GM21717 (cell line): ENCODE results near the gene NOG.

Source experiments
- ATAC-seq: cut with Tn5 transposase; IDR thresholded peaks from one replicate; pipeline ENCODE4 v1.9.1; 2021; ENCODE audit warnings: mild to moderate bottlenecking, moderate library complexity; ENCODE audit not compliant: unreplicated experiment

Gene NOG

DNA sequence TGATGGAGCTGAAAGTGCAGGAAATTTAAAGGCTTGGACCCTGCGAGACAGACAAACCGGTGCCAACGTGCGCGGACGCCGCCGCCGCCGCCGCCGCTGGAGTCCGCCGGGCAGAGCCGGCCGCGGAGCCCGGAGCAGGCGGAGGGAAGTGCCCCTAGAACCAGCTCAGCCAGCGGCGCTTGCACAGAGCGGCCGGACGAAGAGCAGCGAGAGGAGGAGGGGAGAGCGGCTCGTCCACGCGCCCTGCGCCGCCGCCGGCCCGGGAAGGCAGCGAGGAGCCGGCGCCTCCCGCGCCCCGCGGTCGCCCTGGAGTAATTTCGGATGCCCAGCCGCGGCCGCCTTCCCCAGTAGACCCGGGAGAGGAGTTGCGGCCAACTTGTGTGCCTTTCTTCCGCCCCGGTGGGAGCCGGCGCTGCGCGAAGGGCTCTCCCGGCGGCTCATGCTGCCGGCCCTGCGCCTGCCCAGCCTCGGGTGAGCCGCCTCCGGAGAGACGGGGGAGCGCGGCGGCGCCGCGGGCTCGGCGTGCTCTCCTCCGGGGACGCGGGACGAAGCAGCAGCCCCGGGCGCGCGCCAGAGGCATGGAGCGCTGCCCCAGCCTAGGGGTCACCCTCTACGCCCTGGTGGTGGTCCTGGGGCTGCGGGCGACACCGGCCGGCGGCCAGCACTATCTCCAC lies at the start of gene NOG:
Gene NOG, plus strand, starts transcription at position 54 of the 674 bp plus-strand sequence. Its CDS starts 525 bp downstream, at position 579.
- ATAC-seq = no peak

DNA sequence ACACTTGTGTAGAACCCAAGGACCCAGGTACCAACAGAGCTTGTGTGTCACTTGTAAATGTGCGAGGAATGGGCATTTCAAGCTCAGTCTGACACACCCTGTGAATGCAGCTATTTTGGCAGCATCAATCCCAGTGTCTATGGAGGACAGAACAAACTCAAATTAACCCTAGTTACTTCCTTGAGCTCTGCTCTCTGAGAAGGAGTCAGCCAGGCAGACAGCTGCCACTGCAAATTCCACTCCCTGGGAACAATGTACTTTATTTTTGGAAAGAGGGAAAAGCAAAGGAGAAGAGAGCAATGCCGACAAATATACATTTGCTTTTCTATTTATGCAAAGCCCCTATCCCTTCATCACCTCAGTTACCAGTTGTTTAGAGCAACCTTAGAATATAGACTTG lies 48.4 kb upstream of the NOG start:
- no peak for ATAC-seq

DNA sequence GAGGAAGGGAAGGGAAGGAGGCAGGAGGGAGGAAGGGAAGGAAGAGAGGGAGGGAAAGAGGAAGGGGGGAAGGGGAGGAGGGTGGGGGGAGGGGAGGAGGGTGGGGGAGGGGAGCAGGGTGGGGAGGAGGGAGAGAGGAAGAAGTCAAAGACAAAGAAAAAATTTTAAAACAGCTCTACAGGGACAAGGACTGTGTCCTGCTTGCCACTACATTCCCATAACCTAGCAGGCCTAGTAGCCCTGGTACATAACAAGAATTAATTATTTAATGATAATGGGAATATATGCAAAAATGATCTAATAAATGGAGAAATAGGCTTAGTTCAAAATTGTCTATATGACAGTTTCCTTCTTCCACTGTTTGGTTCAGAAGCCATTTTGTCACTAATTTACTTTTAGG lies 47.6 kb upstream of the NOG start:
- ATAC-seq = no peak

DNA sequence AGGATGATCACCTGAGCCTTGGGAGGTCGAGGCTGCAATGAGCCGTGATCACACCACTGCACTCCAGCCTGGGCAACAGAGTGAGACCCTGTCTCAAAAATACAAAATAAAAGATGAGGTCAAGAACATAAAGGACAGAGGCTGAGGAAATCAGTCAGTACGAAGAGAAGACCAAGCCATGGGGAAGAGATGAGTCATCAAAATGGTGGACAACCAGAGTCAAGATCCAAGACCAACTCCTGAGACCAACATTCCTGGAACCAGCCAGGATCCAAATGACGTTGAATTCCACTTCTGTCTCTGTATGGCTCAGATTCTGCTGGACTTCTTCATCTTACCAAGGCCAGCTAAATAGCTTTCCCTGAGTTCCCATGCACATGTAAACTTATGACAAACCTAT lies 44.8 kb upstream of the NOG start:
- ATAC-seq = no peak

DNA sequence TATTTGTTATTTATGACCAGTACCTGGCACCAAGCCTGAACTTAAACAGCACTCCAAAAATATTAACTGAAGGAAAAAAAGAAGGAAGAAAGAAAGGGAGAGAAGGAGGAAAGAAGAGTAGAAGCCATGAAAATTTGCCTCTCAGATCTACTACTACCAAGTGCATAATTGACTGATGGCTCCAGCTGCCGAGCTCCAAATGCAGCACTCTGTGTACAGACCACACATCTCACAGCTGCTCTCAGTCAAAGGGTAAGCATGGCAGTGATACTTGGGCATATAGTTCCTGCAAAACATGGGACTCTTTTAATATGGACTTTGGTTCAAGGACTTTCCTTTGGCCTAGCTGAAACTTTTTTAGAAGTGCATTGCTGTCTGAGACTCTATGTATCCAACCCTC lies 44.0 kb upstream of the NOG start:
- no peak for ATAC-seq

DNA sequence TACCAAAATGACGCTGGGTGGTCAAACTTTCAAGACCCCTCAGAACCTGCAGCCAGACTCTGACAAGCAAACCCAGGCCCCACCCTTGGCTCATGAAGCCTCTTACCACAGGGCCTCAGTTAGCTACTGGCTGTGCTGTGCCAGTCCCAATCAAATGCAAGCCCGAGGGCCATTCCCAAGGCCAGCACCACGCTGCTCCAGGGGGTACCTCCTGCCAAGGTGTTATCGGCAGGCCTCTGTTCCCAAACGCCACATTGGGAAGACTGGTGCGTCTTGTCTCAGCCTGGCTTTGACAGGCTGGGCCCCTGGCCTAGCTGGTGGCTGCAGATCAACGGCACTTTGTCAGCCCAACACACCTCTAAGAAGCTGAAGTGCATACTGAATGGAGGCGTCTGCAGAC lies 35.8 kb upstream of the NOG start:
- ATAC-seq = no peak

DNA sequence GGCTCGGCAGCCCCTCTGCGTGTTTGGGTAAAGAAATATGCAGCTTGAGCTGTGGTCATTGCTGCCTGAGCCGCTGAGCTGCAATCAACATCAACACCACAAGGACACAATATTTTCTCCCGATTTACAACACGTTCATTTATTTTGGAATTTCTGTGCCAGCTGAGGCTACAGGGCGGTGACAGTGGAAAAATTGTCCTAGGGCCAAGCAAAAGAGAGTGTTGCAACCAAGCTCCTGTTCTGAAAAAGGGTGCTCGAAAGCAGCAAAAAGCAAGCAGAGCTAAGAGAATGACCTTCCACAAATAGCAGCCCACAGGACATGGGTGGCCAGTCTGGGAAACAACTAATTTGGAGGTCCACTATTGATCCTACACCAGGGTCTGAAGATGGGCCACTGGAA lies 35.4 kb upstream of the NOG start:
- ATAC-seq = no peak

DNA sequence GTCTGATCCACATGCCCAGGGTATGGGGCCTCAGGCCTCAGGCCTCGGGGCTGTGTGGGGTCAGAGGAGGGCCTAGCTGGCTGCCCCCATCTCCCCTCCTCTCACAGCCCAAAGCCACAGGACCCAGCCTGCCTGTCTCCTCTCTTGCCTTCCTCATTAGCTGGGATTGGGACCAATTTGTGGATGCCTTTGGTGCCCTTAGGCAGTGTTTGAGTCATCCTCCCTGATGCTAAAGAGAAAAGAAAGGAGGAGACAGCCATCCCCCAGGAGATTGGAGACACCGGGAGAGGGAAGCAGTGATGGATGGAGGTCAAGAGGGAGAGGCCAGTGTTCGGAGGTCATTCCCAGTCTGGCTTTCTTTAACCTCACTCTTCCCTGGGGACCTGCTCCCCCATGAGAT lies 23.3 kb upstream of the NOG start:
- no peak for ATAC-seq

DNA sequence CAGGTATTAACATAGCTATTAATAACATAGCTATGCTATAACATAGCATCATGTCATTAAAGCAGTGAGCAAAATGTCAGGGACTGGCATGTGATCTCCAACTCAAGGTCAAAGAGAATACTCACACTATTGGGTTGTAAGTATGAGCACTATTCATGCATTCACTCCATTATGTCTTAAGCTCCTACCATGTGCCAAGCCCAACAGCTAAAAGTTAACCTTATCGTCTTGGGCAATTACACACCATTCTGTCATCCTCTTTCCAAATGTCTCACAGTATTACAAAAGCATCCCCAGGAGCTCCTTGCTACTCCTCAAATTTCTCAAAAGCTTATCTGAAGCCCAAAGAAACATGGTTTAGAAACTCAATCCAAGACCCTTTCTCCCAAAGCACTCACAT lies 22.0 kb upstream of the NOG start:
- ATAC-seq = no peak

DNA sequence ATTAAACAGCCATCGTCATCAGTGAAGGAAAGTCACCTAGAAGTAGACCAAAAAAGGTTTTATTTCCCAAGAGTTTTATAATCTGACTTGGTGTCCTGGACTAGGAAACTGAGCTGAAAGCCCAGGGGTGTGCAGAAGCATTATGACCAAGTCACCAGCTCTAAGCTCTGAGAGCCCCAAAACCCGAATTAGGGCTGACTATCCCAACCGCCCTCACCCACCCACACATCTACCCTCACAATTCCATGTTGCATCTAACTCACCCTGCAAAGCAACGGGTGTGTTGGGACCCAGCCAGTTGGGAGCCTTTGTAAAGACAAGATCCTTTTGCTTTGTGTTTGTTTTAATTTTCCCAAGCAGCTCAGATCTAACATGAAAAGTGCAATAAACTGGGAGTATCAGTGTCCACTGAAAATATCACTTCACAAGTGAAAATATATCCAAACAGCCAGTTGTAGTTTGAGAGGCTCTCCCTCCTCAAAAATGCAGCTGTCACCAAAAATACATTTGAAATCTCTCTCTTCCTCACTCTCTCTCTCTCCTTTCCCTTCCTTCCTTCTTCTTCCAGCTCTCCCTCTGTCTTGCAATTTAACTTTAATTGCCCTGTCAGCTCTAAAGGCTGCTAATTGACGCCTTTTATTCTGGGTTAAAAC lies 16.2 kb upstream of the NOG start:
- no peak for ATAC-seq

DNA sequence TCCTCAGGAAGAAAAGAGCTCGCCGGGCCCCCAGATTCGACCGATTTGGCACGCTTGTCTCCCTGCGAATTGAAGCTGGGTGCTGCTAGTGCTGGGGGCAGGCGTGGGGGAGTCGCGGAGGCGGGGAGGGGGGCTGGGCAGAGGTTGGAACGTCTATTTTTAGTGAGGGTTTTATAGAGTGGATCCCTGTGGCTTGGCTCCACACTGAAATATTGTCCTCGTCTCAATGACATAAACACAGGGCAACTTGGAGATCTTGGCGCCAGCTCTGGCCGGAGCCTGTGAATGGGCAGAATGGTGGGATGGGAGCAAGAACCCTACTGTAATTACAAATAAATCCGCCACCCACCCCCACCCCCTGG lies 15.7 kb upstream of the NOG start:
- ATAC-seq = no peak

DNA sequence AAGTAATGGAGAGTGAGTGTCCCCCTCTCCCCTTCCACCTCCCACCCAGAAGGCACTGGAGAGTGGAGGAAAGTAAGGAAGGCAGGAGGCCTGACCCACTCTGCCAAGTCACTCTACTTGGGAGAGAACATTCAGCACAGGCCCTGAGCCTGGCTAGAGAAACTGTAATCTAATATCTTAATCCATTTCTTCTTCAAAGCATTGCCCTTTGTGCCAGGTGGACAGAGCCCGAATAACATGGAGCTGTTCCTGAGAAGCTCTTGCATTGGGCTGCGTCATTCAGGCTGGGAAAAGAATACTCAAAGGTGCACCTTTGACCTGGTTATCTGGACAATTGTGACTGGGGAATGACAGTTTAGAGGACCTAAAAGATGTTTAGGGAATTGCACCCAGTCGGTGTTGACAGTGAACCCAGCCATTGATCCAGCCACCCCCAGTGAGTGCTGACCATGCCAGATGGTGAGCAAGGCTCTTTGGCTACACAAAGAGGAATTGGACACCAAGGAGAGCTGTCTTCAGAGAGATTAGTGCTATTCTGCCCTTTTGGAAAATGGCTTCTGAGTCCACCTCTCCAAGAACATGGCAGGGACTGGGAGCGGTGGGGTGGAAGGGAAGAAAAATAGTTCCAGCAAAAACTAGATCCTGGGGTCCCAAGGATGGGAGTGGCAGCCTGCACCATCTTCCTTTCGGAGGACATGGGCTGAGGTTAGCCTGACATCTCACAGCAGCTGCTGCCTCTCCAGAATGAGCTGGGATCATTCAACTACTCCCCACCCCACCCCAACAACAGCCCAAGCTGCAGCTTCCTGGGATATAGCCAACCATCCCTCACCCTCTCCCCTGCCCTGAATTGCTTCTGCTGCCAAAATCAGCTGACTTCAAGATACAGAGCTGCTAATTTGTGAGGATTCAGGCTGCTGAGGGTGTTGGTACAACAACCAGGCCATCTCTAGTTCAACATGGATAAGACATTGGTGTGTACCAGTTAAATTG lies 11.6 kb upstream of the NOG start:
- no peak for ATAC-seq

DNA sequence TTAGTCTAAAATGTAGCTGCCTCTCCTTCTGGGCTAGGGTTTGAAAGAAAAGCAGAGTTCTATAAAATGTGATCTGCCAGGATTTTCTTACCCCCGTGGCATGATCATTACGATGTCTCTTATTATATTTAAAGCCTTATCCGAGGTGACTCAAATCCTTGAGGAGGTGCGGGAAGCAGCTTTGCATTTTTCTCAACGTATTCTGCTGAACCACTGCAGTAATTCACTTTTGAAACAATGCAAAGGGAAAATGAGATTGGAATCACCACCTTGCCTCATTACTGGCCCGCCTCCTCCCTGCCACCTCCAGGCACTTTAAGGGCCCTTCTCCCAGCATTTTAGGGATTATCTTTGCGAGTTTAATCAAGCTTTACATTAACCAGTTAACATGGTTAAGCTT lies 9.7 kb upstream of the NOG start:
- ATAC-seq = no peak

DNA sequence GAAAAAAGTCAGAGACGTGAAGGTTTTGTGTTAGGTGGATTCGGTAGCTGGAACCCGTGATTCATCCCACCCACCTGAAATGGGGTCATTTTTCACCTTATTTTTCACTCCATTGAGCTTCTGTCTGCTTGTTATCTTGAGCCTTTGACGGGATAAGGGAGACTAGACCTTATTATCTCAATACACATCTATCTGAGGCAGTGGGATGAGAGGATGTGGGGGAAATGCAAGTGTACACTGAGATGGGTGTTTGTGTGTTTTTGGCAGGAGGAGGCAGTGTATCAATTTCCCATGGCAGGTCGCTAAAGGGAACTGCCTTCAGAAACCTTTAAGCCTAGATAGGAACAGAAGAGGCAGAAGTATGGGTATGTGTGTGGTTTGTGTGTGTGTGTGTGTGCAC lies 6.2 kb upstream of the NOG start:
- no peak for ATAC-seq

DNA sequence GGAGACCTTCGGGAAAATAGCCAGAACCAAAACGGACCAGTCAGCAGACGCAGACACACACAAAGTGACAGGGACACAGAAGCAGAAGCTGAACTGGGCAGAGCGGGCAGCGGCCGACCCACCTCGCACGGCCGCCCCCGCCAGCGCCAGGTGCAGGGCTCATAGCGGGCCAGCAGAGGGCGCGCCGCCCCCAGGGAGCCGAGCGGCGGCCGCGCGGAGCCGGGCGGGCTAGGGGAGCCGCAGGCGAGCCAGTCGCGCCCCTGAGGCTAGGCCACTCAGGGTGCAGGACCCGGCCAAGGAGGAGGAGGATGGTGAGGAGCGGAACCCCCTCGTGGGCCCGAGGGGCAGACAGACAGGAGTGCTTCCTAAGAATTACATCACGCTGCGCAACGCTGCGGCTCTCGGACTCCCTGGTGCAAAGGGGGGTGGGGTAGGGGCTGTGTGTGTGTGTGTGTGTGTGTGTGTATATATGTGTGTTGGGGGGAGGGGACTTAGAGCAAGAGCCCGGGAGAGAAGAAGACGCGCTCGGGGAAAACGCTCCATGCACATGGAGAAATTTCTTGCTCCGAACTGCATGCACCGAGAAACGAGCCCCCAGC lies 913 bp upstream of the NOG start:
- no peak for ATAC-seq

DNA sequence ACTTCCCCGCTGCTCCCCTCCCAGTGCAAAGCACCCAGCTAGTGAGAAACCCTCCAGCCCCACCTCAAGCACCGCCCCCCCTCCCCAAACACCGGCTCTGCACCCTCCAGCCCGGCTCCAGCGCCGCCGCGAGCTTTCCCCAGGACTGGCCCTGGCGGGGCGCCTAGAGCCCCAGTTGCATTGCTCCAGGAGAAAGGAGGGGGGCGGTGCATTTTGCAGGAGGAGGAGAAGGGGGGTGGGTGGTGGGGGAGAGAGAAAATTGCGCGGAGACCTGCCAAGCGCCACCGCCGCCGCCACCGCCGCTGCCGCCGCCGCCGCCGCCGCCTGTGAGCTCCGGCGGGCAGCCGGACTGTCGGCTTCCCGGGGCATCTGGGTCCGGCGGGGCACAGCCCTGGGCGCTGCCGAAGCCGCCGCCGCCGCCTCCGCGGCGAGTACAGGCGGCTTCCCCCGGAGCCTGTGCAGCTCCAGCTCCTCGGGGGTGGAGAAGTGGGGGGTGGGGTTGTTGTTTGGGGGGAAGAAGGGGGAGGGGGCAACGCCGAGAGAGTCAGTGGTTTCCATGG lies 333 bp upstream of the NOG start:
- no peak for ATAC-seq

DNA sequence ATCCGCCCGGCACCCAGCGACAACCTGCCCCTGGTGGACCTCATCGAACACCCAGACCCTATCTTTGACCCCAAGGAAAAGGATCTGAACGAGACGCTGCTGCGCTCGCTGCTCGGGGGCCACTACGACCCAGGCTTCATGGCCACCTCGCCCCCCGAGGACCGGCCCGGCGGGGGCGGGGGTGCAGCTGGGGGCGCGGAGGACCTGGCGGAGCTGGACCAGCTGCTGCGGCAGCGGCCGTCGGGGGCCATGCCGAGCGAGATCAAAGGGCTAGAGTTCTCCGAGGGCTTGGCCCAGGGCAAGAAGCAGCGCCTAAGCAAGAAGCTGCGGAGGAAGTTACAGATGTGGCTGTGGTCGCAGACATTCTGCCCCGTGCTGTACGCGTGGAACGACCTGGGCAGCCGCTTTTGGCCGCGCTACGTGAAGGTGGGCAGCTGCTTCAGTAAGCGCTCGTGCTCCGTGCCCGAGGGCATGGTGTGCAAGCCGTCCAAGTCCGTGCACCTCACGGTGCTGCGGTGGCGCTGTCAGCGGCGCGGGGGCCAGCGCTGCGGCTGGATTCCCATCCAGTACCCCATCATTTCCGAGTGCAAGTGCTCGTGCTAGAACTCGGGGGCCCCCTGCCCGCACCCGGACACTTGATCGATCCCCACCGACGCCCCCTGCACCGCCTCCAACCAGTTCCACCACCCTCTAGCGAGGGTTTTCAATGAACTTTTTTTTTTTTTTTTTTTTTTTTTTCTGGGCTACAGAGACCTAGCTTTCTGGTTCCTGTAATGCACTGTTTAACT lies 1.0 kb downstream of the NOG start:
- ATAC-seq = no peak

DNA sequence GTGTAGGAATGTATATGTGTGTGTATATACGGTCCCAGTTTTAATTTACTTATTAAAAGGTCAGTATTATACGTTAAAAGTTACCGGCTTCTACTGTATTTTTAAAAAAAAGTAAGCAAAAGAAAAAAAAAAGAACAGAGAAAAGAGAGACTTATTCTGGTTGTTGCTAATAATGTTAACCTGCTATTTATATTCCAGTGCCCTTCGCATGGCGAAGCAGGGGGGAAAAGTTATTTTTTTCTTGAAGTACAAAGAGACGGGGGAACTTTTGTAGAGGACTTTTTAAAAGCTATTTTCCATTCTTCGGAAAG lies 1.6 kb downstream of the NOG start:
- no peak for ATAC-seq

DNA sequence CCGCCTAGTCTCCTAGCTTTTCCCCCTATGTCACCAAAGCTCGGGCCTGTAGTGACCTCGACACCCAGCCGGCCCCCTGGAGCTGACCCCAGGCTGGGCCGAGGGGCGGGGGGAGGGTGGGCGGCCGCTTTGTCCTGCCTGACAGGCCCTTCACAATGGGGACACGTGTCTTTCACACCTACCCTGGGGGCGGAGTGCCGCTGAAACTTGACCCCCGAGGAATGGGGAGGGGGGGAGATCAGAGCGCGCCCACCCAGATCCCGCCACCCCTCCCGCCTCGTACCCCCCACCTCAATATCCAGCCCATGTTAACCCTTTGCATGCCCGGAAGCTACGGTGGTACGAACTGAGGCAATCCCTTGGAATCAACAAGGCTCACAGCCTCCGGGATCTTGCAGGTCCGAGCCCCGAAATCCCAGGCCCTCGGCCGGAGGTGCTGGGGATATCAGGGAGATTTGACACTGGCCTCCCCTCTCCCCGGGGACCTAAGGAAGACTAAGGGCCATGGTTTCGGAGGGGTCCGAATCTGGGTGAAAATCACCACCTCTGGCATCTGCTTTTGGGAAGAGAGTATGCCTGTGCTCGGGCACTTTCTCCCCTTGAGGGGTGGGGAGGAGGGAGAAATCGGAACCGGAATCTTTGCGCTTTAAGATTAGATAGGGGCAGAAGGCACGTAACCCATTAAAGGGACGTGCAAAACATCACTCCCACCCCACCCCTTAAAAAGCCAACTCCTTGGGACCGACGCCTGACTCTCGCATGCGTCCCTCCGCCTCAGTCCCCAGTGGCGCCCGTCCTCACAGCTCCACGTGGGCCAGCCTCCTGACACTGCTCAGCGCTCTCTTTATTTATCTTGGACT lies 2.6 kb downstream of the NOG start:
- no peak for ATAC-seq
